Measurements from ENCODE around the gene ZNF664.
A peak's percentile ranks its signal among the peaks of the same experiment; 100 is the strongest.

The ZNF664 gene

GRCh38 chr12:123983822-123984485 is 10.9 kb downstream of the ZNF664 start:
- intact Hi-C loops (cut with DNase I; ENCODE audit: low total_unique reads) = no loop called here
- H3K9me3 ChIP-seq = no peaks in the 10 kb centered on the region
- H3K4me1 ChIP-seq = peaks cover 0 to 15% (median 8%) of the 10 kb centered on the region in 4 donors
- no peak overlapping the region for H3K27ac ChIP-seq
- peak; percentile 52 to 57 for TF ChIP-seq CTCF (IDR thresholded peaks at IDR 0.05)
- peaks cover 5 to 23% (median 11%) of the 10 kb centered on the region in 3 donors for H3K36me3 ChIP-seq
- peak in 1 of 2 donors; percentile 53 for DNase-seq
- no peak overlapping the region for H3K4me3 ChIP-seq
- H3K27me3 ChIP-seq = no peaks in the 10 kb centered on the region

GRCh38 chr12:123984903-123985302 is 11.9 kb downstream of the ZNF664 start:
- no peak overlapping the region for H3K27ac ChIP-seq
- peaks cover 0 to 15% (median 8%) of the 10 kb centered on the region in 4 donors for H3K4me1 ChIP-seq

GRCh38 chr12:123986374-123986965 is 13.5 kb downstream of the ZNF664 start:
- Histone ChIP-seq H3K36me3 (peaks cover 15 to 35% (median 27%) of the 10 kb centered on the region in 3 donors), H3K4me1 (peaks cover 0 to 17% (median 9%) of the 10 kb centered on the region in 4 donors), H3K27ac (peak overlapping the region in 1 of 2 donors; percentile 23), H3K9me3 (no peaks in the 10 kb centered on the region), H3K4me3 (no peak overlapping the region), H3K27me3 (no peaks in the 10 kb centered on the region)
- intact Hi-C loops (cut with DNase I; ENCODE audit: low total_unique reads) = loop anchor here (5.0 kb wide), 1 partner anchor 84 kb away; no protein-coding TSS in a partner anchor
- TF ChIP-seq CTCF (IDR thresholded peaks at IDR 0.05) = no peak
- no peak for DNase-seq

More at GRCh38 chr12:123984903-123985302, 11.9 kb downstream of the ZNF664 start:
- no peaks in the 10 kb centered on the region for H3K27me3 ChIP-seq
- no peak overlapping the region for H3K4me3 ChIP-seq
- TF ChIP-seq CTCF (IDR thresholded peaks at IDR 0.05) = no peak
- DNase-seq = no peak
- H3K9me3 ChIP-seq = no peaks in the 10 kb centered on the region
- H3K36me3 ChIP-seq = peaks cover 11 to 27% (median 18%) of the 10 kb centered on the region in 3 donors
- intact Hi-C loops (cut with DNase I; ENCODE audit: low total_unique reads) = loop anchor here (5.0 kb wide), 1 partner anchor 83 kb away; no protein-coding TSS in a partner anchor

GRCh38 chr12:123987022-123987421 is 14.0 kb downstream of the ZNF664 start:
- Histone ChIP-seq H3K4me1 (peaks cover 0 to 17% (median 9%) of the 10 kb centered on the region in 4 donors), H3K4me3 (no peak overlapping the region), H3K36me3 (peaks cover 20 to 36% (median 32%) of the 10 kb centered on the region in 3 donors), H3K27me3 (no peaks in the 10 kb centered on the region), H3K27ac (no peak overlapping the region), H3K9me3 (no peaks in the 10 kb centered on the region)
- DNase-seq = no peak
- no peak for TF ChIP-seq CTCF (IDR thresholded peaks at IDR 0.05)
- intact Hi-C loops (cut with DNase I; ENCODE audit: low total_unique reads) = loop anchor here (5.0 kb wide), 1 partner anchor 85 kb away; no protein-coding TSS in a partner anchor

- intact Hi-C loops (cut with DNase I; ENCODE audit: low total_unique reads) = loop anchor here (5.0 kb wide), 1 partner anchor 87 kb away; no protein-coding TSS in a partner anchor
- H3K9me3 ChIP-seq = no peaks in the 10 kb centered on the region
- H3K27me3 ChIP-seq = no peaks in the 10 kb centered on the region
- peaks cover 0 to 17% (median 9%) of the 10 kb centered on the region in 4 donors for H3K4me1 ChIP-seq
- no peak overlapping the region for H3K4me3 ChIP-seq
- no peak for DNase-seq
- TF ChIP-seq CTCF (IDR thresholded peaks at IDR 0.05) = no peak
- peaks cover 20 to 38% (median 35%) of the 10 kb centered on the region in 3 donors for H3K36me3 ChIP-seq
- no peak overlapping the region for H3K27ac ChIP-seq
Observed at GRCh38 chr12:123989168-123989567, 16.2 kb downstream of the ZNF664 start.

Measured in tibial artery (tissue), 4 donors.